Thymus (tissue), 14 donors: ENCODE data around the gene OR4A47. TPM values are rescaled to one million over a fixed set of nuclear protein-coding genes. Genes with fewer than 3 reads are reported as not detected.
"Not testable (repeated sequence)": the region's sequence is repeated elsewhere in the genome, so short reads cannot be mapped to it uniquely, and the experiment has no call there.

ENCODE experiments used
- DNase-seq, 9 donors: peaks; one replicate each; pipeline ENCODE4 v3.0.0-alpha.2; 2013; ENCODE audit warnings: low spot score in 9 of 9, low read depth in 6 of 9, missing footprints in 1 of 9
- H3K27ac ChIP-seq, 2 donors: one replicate each; pipeline ENCODE4 v1.5.1; 2013; ENCODE audit warnings: control low read depth in 1 of 2, low read depth in 1 of 2, low read length in 1 of 2, mild to moderate bottlenecking in 1 of 2, moderate library complexity in 1 of 2
- H3K27me3 ChIP-seq, 2 donors: one replicate each; pipeline ENCODE4 v1.5.1; 2013; ENCODE audit warnings: low read length in 1 of 2; ENCODE audit not compliant: control insufficient read depth in 2 of 2, insufficient read depth in 1 of 2
- H3K36me3 ChIP-seq, 2 donors: one replicate each; pipeline ENCODE4 v1.5.1; 2013; ENCODE audit warnings: low read length in 1 of 2, mild to moderate bottlenecking in 1 of 2, moderate library complexity in 1 of 2; ENCODE audit not compliant: control insufficient read depth in 2 of 2, insufficient read depth in 2 of 2
- H3K4me1 ChIP-seq, 2 donors: one replicate each; pipeline ENCODE4 v1.5.1; 2013; ENCODE audit warnings: low read length in 2 of 2; ENCODE audit not compliant: control insufficient read depth in 2 of 2, insufficient read depth in 2 of 2
- H3K4me3 ChIP-seq, 2 donors: one replicate each; pipeline ENCODE4 v1.5.1; 2013; ENCODE audit warnings: low read length in 2 of 2, control low read depth in 1 of 2, mild to moderate bottlenecking in 1 of 2
- H3K9me3 ChIP-seq, 2 donors: one replicate each; pipeline ENCODE4 v1.5.1; 2013; ENCODE audit warnings: low read length in 1 of 2, mild to moderate bottlenecking in 1 of 2; ENCODE audit not compliant: control insufficient read depth in 2 of 2, insufficient read depth in 1 of 2
- WGBS: extraction: QIAGEN DNeasy Blood & Tissue Kit; methylation state at CpG from one replicate; pipeline ENCODE4 v1.1.7; 2013; 5-methylcytosine and 5-hydroxymethylcytosine counted together
- long read RNA-seq, 10 donors: transcript quantifications; one replicate each; lab custom pipeline, GENCODE V29; 2026
- polyA plus RNA-seq: library from polyadenylated mRNA; stranded (reverse); fragments of 200-250 nt; gene quantifications from one replicate; pipeline ENCODE4 v1.2.3, GENCODE V29; 2013
- total RNA-seq: library from RNA; stranded (reverse); fragments of 120-200 nt; gene quantifications from one replicate; pipeline ENCODE4 v1.2.4, GENCODE V29; 2013
- donor health status: healthy.

Gene OR4A47, protein sequence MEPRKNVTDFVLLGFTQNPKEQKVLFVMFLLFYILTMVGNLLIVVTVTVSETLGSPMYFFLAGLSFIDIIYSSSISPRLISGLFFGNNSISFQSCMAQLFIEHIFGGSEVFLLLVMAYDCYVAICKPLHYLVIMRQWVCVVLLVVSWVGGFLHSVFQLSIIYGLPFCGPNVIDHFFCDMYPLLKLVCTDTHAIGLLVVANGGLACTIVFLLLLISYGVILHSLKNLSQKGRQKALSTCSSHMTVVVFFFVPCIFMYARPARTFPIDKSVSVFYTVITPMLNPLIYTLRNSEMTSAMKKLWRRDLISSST
- total RNA-seq (not detected), polyA plus RNA-seq (not detected)
- long read RNA-seq, donor 1, result 0 reads
- long read RNA-seq, donor 2, result 0 reads
- long read RNA-seq, donor 3, result 0 reads
- long read RNA-seq, donor 4, result 0 reads
- long read RNA-seq, donor 5, result 0 reads
- long read RNA-seq, donor 6, result 0 reads
- long read RNA-seq, donor 7, result 0 reads
- long read RNA-seq, donor 8, result 0 reads
- long read RNA-seq, donor 9, result 0 reads
- long read RNA-seq, donor 10, result 0 reads

DNA sequence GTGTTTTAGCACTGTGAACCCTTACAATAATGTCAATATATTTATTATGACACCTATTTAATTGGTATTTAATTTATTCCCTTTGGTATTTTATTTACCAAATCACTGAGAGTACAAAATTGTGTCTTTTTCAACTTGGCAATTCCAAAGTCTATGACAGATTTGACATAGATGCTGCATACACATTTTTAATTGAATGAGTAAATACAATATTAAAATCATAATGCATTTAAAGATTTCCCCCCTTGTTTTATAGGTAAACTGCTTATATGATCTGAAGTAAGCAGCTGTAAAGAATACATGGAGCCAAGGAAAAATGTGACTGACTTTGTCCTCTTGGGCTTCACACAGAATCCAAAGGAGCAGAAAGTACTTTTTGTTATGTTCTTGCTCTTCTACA lies at the start of gene OR4A47:
Gene OR4A47, plus strand, starts transcription at position 301 of the 400 bp plus-strand sequence. Its CDS starts 0 bp downstream, at position 301.
- not testable (repeated sequence) for H3K4me1 ChIP-seq, H3K4me3 ChIP-seq, H3K36me3 ChIP-seq, H3K9me3 ChIP-seq, DNase-seq, H3K27ac ChIP-seq, H3K27me3 ChIP-seq

DNA sequence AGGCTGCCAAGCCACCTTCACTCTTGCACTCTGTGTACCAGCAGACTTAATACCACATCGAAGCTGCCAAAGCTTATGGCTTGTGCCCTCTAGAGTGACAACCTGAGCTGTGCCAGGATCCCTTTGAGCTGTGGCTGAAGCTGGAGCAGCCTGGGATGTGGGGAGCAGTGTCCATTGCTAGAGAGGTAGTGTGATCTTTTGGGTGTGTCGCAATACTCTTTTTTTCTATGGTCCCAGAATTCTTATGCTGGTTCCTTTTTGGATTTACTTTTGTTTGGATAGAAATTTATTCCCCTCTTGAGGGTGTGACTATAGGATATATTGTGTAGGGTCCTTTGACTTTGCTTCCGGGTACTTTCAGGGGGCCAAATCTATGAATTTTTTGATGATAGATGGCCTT lies 32.7 kb upstream of the OR4A47 start:
- WGBS, result 81% methylated on average over 3 of the region's 3 CpGs
- peaks cover 0 to 28% of the 10 kb centered on the region in 2 donors for H3K9me3 ChIP-seq
- not testable (repeated sequence) for H3K36me3 ChIP-seq, H3K27ac ChIP-seq, H3K4me3 ChIP-seq, H3K27me3 ChIP-seq, DNase-seq, H3K4me1 ChIP-seq

DNA sequence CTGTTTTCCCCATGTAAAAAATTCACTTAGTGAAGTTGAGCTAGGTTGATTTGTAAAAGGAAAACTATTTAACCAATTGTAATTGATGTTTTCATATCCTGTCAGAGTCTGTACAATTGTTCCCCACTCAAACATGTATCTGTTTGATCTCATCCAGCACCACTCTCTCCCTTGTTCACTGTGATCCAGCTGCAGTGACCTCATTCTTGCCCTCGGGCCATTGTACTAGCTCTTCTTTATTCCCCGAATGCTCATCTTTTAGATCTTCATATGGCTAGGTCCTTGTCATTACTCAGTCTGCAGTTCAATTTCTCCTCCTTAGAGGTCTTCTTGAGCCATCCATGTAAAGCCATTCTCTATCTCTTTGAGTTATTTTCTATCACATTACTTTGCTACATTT lies 14.6 kb upstream of the OR4A47 start:
- H3K4me1 ChIP-seq, H3K27me3 ChIP-seq, DNase-seq, H3K27ac ChIP-seq, H3K36me3 ChIP-seq, H3K4me3 ChIP-seq: not testable (repeated sequence)
- H3K9me3 ChIP-seq, result peaks cover 0 to 10% of the 10 kb centered on the region in 2 donors
- 91% methylated on average over 2 of the region's 2 CpGs for WGBS

DNA sequence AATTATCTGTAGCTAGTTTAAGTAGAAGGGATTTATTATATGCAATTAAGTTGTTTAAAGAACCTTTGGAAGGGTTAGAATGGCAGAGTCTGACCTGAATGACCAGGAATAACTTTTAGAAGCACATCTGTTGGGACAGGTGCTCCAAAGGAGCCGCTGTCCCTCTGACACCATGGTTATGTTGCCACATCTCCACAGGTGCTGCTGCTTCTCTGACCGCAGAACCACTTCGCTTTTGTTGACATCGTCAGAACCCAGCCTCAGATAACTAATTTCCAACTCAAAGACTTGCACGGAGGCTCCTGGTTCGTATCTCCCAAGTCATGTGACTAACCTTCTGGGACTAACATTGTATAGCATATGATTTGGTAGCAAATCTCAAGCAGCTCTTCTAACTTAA lies 13.9 kb upstream of the OR4A47 start:
- WGBS, result 76% methylated on average over 6 of the region's 6 CpGs
- not testable (repeated sequence) for H3K27ac ChIP-seq

DNA sequence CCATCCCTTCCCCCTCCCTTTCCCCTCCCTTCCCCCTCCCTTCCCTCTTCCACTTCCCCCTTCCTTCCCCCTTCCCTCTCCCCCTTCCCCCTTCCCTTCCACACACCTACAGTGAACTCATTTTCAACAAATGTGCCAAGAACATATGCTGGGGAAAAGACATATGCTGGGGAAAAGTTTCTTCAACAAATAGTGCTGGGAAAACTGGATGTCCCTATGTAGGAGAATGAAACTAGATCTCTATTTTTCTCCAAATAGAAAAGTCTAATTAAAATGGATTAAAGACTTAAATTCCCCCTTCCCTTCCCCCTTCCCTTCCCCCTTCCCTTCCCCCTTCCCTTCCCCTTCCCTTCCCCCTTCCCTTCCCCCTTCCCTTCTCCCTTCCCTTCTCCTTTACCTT lies 17.6 kb downstream of the OR4A47 start:
- H3K36me3 ChIP-seq, H3K9me3 ChIP-seq, H3K27ac ChIP-seq, H3K4me1 ChIP-seq, DNase-seq, H3K27me3 ChIP-seq, H3K4me3 ChIP-seq: not testable (repeated sequence)

More for the DNA sequence above, 13.9 kb upstream of the OR4A47 start:
- H3K4me1 ChIP-seq, H3K36me3 ChIP-seq, H3K4me3 ChIP-seq, DNase-seq, H3K27me3 ChIP-seq: not testable (repeated sequence)
- peaks cover 0 to 10% of the 10 kb centered on the region in 2 donors for H3K9me3 ChIP-seq

DNA sequence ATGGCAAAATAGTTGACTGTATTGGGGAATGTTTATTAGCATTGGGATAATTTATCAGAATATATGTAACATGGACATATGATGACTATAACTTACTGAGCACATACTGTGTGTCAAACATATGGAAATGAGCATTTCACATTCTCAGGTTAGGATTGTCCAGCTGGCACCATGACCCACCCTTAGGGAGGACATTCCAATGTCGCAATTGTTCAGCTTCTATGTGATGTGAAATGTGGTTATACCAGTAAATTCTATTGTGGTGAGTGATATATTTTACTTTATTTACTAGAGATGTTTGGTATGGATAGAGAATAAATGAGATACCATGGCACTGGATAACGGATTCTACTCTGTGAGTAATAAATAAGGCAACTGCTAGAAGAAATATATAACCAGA lies 50.4 kb downstream of the OR4A47 start:
- WGBS, result 63% methylated on average over 2 of the region's 2 CpGs

More for the DNA sequence above, 50.4 kb downstream of the OR4A47 start:
- DNase-seq, result no peak
- Histone ChIP-seq H3K36me3 (no peaks in the 10 kb centered on the region), H3K27me3 (no peaks in the 10 kb centered on the region), H3K4me3 (no peak overlapping the region), H3K9me3 (no peaks in the 10 kb centered on the region), H3K27ac (no peak overlapping the region), H3K4me1 (no peaks in the 10 kb centered on the region)

Other genes with a start within 250 kb of the OR4A47 start
- not detected for gene OR4X2, start 243.7 kb upstream of the OR4A47 start, total RNA-seq
- gene OR4X2, start 243.7 kb upstream of the OR4A47 start, polyA plus RNA-seq, result 0.07 TPM
- gene OR4X1, start 224.9 kb upstream of the OR4A47 start, total RNA-seq, result not detected
- 0.05 TPM for gene OR4X1, start 224.9 kb upstream of the OR4A47 start, polyA plus RNA-seq
- not detected for gene OR4S1, start 182.6 kb upstream of the OR4A47 start, total RNA-seq
- not detected for gene OR4S1, start 182.6 kb upstream of the OR4A47 start, polyA plus RNA-seq
- not detected for gene OR4C3, start 163.9 kb upstream of the OR4A47 start, total RNA-seq
- gene OR4C3, start 163.9 kb upstream of the OR4A47 start, polyA plus RNA-seq, result not detected
- gene OR4C5, start 122.3 kb upstream of the OR4A47 start, total RNA-seq, result not detected
- gene OR4C5, start 122.3 kb upstream of the OR4A47 start, polyA plus RNA-seq, result not detected